Activated gamma-delta T cell treated with anti-CD3 and anti-CD28 coated beads, Interleukin-2, amount 50 U/mL, for 16 hours (primary cell): ENCODE measurements around the gene COX5B.
"Not testable (repeated sequence)": the region's sequence is repeated elsewhere in the genome, so short reads cannot be mapped to it uniquely, and the experiment has no call there.

Source experiments
- DNase-seq: peaks from one replicate; pipeline ENCODE4 v3.0.0-alpha.2; 2020; ENCODE audit warnings: low read depth

COX5B gene, protein sequence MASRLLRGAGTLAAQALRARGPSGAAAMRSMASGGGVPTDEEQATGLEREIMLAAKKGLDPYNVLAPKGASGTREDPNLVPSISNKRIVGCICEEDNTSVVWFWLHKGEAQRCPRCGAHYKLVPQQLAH

DNA sequence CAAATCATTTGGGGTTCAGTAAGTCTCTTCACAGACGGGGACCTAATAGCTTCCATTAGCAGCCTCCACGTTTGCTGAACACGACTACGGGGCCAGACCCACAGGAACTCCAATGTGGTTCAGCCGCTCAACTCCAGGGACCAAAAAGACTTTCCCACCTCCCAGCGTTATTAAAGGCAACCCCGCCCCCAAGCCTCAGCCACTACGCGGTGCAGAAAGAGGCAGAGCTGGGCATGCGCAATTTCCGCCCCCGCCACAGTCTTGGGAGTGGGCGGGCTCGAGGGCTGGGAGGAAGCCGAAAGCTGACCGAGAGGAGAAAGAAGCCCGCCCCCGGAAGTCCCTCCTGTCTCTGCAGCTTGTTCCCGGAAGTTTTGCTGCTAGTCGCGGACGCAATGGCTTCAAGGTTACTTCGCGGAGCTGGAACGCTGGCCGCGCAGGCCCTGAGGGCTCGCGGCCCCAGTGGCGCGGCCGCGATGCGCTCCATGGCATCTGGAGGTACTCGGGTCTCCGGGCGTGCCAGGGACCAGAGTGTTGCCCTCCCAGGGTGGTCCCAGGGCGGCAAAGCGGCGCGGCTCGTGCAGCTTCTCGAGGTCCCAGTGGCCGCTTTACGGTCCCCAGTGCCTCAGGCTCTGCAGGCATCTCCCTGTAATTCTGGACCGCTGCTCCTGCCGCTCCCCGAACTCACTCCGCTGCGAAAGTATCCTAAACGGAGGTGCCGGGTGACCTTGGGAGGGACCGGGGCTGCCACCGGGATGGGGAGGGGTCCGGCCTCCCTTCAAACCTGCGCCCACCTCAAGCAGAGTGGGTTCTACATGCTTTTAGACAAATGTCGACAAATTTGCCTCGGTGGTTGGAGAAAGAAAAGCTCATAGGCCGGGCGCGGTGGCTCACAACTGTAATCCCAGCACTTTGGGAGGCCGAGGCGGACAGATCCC is at the start of gene COX5B:
Gene COX5B, plus strand, starts transcription at position 368 of the 935 bp plus-strand sequence. Its CDS starts 25 bp downstream, at position 393.
- peak; percentile 97 for DNase-seq

DNA sequence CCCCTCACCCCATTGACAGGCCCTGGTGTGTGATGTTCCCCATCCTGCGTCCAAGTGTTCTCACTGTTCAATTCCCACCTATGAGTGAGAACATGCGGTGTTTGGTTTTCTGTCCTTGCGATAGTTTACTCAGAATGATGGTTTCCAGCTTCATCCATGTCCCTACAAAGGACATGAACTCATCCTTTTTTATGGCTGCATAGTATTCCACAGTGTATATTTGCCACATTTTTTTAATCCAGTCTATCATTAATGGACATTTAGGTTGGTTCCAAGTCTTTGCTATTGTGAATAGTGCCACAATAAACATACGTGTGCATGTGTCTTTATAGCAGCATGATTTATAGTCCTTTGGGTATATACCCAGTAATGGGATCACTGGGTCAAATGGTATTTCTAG is 49.7 kb upstream of the COX5B start:
- not testable (repeated sequence) for DNase-seq

DNA sequence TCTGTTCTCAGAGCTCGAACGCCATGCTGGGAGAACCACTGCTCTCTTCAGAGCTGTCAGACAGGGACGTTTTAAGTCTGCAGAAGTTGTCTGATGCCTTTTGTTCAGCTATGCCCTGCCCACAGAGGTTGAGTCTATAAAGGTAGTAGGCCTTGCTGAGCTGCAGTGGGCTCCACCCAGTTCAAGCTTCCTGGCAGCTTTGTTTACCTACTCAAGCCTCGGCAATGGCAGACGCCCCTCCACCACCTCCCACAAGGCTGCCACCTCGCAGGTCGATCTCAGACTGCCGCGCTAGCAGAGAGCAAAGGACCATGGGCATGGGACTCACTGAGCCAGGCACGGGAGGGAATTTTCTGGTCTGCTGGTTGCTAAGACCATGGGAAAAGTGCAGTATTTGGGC is 44.3 kb upstream of the COX5B start:
- not testable (repeated sequence) for DNase-seq

DNA sequence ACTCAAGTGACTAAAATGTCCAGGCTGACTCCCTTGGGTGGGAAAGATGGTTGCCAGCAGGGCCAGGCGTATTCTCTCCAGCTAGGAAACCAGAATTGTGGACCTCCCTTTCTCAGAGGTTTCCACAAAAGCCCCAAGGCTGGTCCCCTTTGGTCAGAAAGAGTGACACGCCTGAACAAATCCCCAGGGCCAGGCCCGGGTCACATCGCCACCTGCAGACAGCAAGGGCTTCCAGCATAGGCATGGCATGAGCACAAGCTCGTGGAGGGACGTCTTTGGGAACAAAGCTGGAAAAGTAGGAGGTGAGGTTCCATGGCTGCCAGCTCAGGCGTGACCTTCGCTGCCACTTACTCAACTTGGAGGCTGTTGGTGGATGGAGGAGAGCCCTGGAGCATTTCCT is 40.8 kb upstream of the COX5B start:
- not testable (repeated sequence) for DNase-seq

GRCh38 chr2:97605524-97606339 is 40.1 kb upstream of the COX5B start:
- not testable (repeated sequence) for DNase-seq

DNA sequence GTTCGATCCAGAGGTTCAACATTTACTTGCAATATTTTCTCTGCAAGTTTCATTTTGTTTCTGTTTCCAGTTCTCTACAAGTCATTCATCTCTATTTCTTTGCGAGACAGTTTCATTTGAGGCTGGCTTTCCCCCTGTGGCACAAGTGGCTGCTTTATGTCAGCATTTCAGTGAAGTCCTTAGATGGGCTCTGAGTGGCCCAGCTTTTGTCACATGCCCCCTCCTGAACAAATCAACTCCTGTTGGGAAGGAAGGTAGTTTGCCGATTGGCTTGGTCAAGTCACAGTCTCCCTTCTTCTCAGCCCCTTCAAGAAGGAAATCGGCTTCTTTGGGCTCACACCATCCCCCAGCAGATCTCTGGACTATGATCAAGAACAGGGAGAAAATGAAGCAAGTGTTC is 37.1 kb upstream of the COX5B start:
- DNase-seq = not testable (repeated sequence)

- not testable (repeated sequence) for DNase-seq
Observed at GRCh38 chr2:97611895-97612294, 34.0 kb upstream of the COX5B start.

- DNase-seq = not testable (repeated sequence)
Observed at GRCh38 chr2:97615746-97616145, 30.1 kb upstream of the COX5B start.

DNA sequence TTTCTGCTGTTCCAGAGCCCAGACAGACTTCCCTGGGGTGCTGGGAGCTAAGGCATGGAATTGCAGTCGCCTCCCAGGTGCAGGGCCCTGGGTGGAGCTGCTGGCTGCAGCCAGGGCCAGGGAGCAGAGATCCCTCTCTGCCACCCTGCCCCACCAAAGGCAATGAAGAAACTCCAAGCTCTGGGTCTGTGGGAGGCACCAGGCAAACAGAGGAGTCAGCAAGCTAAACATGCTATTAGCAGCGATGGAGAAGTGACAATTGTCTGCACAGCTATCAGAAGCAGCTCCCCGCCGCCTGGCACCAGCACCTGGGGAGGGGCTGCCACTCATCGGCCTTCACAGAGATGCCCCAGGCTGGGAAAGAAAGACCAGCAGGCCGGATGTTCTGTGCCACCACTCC is 28.0 kb upstream of the COX5B start:
- DNase-seq = no peak

DNA sequence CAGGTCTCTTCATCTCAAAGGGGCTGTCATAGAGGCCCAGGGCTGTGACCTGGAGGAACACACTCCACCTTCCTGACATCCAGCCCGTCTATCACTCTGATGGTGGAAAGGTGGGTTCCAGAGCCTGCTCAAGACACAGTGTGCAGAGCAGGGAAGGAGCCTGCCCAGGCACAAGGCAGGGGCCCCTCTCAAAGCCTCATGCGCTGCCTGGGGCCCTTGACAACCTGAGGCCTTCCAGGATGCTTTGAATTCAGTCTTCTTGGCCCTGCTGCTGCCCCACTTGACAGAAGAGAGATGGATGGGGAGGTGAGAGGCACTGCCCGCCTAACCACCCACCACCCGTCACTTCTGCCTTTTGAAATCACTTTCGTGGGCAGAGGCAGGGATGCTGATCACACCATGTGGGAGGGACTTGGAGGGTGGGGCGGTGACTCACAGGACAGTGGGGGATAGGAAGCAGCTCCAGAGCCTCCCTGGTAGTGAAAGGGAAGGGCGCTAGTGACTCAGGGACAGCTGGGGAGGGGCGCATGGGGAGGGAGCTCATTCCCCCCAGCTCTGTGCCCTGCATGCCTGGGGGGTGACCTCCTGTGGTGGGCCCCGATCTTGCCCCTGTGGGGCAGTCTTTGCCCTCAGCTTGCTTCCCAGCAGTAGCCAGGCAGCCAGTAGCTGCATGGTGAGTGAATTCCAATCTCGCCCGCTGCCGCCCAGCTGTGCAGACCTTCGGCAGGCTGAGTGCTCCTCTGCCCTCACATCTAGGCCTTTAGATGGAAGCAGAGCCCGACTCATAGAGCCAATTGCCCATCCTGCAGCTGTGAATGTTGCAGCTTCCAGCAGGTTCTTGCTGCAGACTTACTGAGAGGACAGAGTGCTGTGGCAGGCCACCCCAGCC is 26.7 kb upstream of the COX5B start:
- DNase-seq = not testable (repeated sequence)

GRCh38 chr2:97620492-97620891 is 25.4 kb upstream of the COX5B start:
- DNase-seq = not testable (repeated sequence)

- not testable (repeated sequence) for DNase-seq
Observed at GRCh38 chr2:97622976-97623375, 22.9 kb upstream of the COX5B start.

DNA sequence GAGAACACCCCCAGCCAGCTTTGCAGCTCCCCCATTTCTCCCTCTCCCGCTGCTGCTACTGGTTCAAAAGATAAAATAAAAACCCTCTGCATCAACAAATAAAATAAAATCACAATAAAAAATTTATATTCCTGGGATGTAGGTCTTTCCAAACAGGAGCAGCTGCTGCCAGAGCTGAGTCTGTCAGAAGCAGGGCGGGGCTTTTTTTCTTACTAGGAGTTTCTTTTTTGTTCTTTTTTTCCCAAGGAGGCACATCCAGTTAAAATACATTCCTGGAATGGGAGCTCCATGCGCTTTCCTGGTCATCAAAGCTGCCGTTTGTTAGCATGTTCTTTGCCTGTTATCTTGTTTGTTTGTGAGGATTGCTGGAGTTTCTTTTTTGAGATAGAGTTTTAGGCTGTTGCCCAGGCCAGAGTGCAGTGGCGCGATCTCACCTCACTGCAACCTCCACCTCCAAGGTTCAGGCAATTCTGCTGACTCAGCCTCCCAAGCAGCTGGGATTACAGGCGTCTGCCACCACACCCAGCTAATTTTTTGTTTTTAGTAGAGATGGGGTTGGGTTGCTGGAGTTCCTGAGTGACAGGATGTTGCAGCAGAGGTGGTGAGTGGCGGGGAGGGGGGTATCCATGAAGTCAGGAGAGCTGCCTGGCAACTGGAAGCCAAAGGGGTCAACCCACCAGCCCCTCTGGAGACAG is 20.4 kb upstream of the COX5B start:
- not testable (repeated sequence) for DNase-seq

DNA sequence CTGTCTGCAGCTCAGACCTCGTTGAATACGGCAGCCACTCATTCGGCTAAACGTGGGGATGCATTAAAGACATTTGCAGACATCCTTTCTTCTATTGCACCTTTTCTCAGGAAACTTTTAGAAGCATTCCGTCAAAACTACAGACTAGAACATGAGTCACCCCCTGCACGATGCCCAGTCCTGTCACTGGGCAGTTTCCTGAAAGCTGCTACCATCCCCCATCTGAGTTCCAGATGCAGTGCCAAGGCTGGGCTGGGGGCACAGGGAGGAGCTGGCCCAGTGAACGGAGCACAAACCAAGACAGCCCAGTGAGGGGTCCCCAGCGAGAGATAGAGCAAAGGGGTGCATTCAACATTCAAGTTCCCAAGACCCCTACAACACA is 19.8 kb upstream of the COX5B start:
- not testable (repeated sequence) for DNase-seq

DNA sequence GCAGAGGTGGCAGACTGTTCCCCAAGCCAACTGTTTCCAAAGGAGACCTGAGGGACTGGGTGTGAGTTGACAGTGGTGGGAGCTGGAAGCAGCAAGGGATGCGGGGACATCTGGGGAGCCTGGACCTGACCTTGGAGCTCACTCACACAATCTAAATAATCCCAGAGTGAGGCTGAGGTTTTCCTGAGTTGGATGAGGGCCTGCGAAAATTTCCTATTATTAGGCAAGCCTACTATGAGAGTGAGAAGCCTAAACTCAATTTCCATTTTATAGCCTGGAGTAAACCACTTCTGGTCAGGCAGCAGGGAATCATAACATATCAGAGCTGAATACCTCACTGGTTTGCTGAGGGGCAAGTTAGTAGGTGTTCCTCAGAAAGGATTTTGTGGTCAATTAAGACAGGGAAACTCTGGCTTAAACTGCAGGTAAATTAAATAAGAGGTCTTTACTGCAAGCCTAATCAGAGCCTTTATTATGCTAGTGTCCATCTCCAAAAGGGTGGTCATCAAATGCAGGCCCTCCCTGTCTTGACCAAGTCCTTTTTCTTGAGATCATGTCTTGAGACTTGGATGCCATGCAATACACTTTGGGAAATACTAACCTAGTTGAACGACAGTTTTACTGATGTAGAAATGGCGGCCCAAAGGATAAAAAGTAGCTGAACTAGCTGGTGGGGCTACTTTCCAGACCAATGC is 1.7 kb upstream of the COX5B start:
- DNase-seq = no peak

DNA sequence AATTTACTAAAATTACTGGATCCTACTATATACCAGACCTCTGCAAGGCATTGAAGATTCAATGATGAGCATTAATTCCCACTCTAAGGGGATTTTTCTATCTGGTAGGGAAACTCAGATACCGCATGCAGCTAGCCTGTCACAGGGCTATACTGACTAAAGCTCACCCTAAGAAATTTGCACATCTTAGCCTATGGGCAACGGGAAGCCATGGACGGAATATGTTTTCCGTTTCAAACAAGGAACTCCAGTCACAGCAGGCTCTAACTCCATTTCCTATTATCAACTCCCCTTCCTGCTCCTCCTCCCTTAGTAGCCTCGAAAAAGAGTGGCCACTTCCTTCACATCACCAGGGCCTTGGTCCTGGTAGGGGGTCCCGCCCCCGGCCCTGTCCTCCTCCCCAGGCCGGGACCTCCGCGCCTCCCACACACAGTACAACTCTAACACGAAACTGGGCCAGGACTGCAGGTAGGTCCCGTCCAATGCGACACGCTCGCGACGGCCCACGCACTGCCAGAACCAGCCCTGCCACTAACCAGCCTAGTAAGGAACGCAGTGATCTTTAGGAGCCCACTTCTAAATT is 659 bp upstream of the COX5B start:
- no peak for DNase-seq

DNA sequence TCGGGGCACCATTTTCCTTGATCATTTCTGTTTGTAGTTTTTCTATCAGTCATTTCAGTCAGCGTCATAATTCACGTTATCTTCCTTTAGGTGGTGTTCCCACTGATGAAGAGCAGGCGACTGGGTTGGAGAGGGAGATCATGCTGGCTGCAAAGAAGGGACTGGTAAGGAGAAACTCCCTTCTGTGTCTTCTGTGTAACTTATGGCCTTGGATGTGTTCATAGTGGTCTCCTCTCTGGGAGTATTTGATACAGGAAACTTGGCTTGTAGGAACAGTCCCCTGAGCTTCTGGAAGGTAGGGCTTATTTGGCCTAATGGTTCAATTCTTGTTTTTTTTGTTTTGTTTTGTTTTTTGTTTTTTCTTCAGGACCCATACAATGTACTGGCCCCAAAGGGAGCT is 1.1 kb downstream of the COX5B start:
- DNase-seq = no peak

DNA sequence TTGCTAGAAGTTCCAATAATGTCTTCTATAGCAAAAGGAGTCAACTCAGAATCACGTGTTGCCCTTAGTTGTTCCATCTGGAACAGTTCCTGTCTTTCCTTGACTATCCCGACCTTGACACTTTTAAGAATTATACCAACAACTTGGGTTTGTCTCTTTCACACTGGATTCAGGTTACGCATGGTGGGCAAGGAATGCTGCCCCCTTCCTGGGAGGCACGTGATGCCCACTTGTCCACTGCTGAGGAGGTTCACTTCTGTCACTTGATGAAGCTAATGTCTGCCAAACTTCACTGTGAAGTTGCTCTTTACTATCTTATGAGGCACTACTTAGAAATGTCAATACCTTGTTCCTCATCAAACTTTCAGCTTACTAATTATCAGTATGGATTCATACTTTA is 5.3 kb downstream of the COX5B start:
- no peak for DNase-seq

- no peak for DNase-seq
Observed at GRCh38 chr2:97653473-97653872, 7.6 kb downstream of the COX5B start.

- no peak for DNase-seq
Observed at GRCh38 chr2:97653874-97654273, 8.0 kb downstream of the COX5B start.
